H9 (cell line): ENCODE results near the gene UNK. TPM values are rescaled to one million over a fixed set of nuclear protein-coding genes. Genes with fewer than 3 reads are reported as not detected.

Experiments used
- DNase-seq: peaks from one replicate; pipeline ENCODE4 v3.0.0-alpha.2; 2017
- H2AFZ ChIP-seq: one replicate; pipeline ENCODE4 v1.6.1; 2013; ENCODE audit warnings: mild to moderate bottlenecking, low read length, control low read depth, moderate library complexity
- H2AK5ac ChIP-seq: 2 replicates; pipeline ENCODE4 v1.6.1; 2013; ENCODE audit warnings: low read length, control low read depth, mixed read lengths; ENCODE audit not compliant: insufficient read length
- H2BK120ac ChIP-seq: one replicate; pipeline ENCODE4 v1.6.1; 2013; ENCODE audit warnings: low read depth, mild to moderate bottlenecking, low read length, control low read depth, inconsistent platforms; ENCODE audit not compliant: poor library complexity, severe bottlenecking
- H2BK12ac ChIP-seq: 2 replicates; pipeline ENCODE4 v1.6.1; 2013; ENCODE audit warnings: low read length, control low read depth, mixed read lengths, low read depth; ENCODE audit not compliant: insufficient read length
- H2BK15ac ChIP-seq: 2 replicates; pipeline ENCODE4 v1.6.1; 2013; ENCODE audit warnings: low read depth, low read length, control low read depth
- H2BK20ac ChIP-seq: one replicate; pipeline ENCODE4 v1.6.1; 2013; ENCODE audit warnings: low read depth, mild to moderate bottlenecking, low read length, control low read depth, inconsistent platforms; ENCODE audit not compliant: poor library complexity, severe bottlenecking
- H2BK5ac ChIP-seq: 2 replicates; pipeline ENCODE4 v1.6.1; 2013; ENCODE audit warnings: low read length, control low read depth, mixed read lengths; ENCODE audit not compliant: insufficient read length
- H3K14ac ChIP-seq: 2 replicates; pipeline ENCODE4 v1.6.1; 2013; ENCODE audit warnings: low read length, control low read depth; ENCODE audit not compliant: insufficient read depth
- H3K18ac ChIP-seq: 2 replicates; pipeline ENCODE4 v1.6.1; 2013; ENCODE audit warnings: low read depth, mild to moderate bottlenecking, mixed read lengths, low read length, control low read depth; ENCODE audit not compliant: insufficient read length
- H3K23ac ChIP-seq: 2 replicates; pipeline ENCODE4 v1.6.1; 2013; ENCODE audit warnings: low read length, control low read depth, mixed read lengths, low read depth; ENCODE audit not compliant: insufficient read length
- H3K23me2 ChIP-seq: 2 replicates; pipeline ENCODE4 v1.6.1; 2013; ENCODE audit warnings: low read depth, mild to moderate bottlenecking, mixed read lengths, low read length, control low read depth; ENCODE audit not compliant: insufficient read length, poor library complexity, severe bottlenecking
- H3K27ac ChIP-seq: 2 replicates; pipeline ENCODE4 v1.5.1; 2013; ENCODE audit warnings: low read length, control low read depth, mixed read lengths, low read depth; ENCODE audit not compliant: insufficient read length
- H3K27me3 ChIP-seq: 2 replicates; pipeline ENCODE4 v1.6.1; 2013; ENCODE audit warnings: low read length, control low read depth, inconsistent platforms; ENCODE audit not compliant: insufficient read depth
- H3K4ac ChIP-seq: 2 replicates; pipeline ENCODE4 v1.6.1; 2013; ENCODE audit warnings: low read depth, mild to moderate bottlenecking, control low read depth, inconsistent platforms, low read length, moderate library complexity
- H3K4me1 ChIP-seq: 2 replicates; pipeline ENCODE4 v1.6.1; 2013; ENCODE audit warnings: low read length, control low read depth, inconsistent platforms; ENCODE audit not compliant: insufficient read depth
- H3K4me2 ChIP-seq: 2 replicates; pipeline ENCODE4 v1.6.1; 2013; ENCODE audit warnings: low read length, control low read depth, mixed read lengths; ENCODE audit not compliant: insufficient read length, insufficient read depth
- H3K56ac ChIP-seq: 2 replicates; pipeline ENCODE4 v1.6.1; 2013; ENCODE audit warnings: low read depth, mild to moderate bottlenecking, mixed read lengths, low read length, control low read depth; ENCODE audit not compliant: insufficient read length
- H3K79me1 ChIP-seq: 2 replicates; pipeline ENCODE4 v1.6.1; 2013; ENCODE audit warnings: low read depth, mild to moderate bottlenecking, moderate library complexity, low read length, control low read depth, inconsistent platforms; ENCODE audit not compliant: insufficient read depth, poor library complexity, severe bottlenecking
- H3K79me2 ChIP-seq: 2 replicates; pipeline ENCODE4 v1.6.1; 2013; ENCODE audit warnings: low read length, control low read depth, inconsistent platforms; ENCODE audit not compliant: insufficient read depth
- H3K9ac ChIP-seq: 2 replicates; pipeline ENCODE4 v1.6.1; 2013; ENCODE audit warnings: low read length, control low read depth, mixed read lengths; ENCODE audit not compliant: insufficient read length; ENCODE audit errors: extremely low read depth
- H3K9me3 ChIP-seq: one replicate; pipeline ENCODE4 v1.6.1; 2013; ENCODE audit warnings: low read depth, low read length, inconsistent platforms; ENCODE audit not compliant: control insufficient read depth
- H3T11ph ChIP-seq: one replicate; pipeline ENCODE4 v1.6.1; 2013; ENCODE audit warnings: mild to moderate bottlenecking, low read length, control low read depth, inconsistent platforms
- H4K20me1 ChIP-seq: one replicate; pipeline ENCODE4 v1.6.1; 2013; ENCODE audit not compliant: control insufficient read depth, insufficient read length, insufficient read depth
- H4K5ac ChIP-seq: 2 replicates; pipeline ENCODE4 v1.6.1; 2013; ENCODE audit warnings: low read depth, mild to moderate bottlenecking, mixed read lengths, low read length, control low read depth; ENCODE audit not compliant: insufficient read length
- H4K8ac ChIP-seq: replicated peaks from 2 replicates; pipeline ENCODE4 v1.6.1; 2013; ENCODE audit warnings: low read length, control low read depth, mixed read lengths, low read depth; ENCODE audit not compliant: insufficient read length
- H4K91ac ChIP-seq: 2 replicates; pipeline ENCODE4 v1.6.1; 2013; ENCODE audit warnings: low read depth, mild to moderate bottlenecking, moderate library complexity, mixed read lengths, low read length, control low read depth; ENCODE audit not compliant: insufficient read length
- H3K27ac Mint-ChIP-seq, 3 experiments: 2 replicates in 2 of 3; 3 replicates in 1 of 3; pipeline ENCODE4 v1.8.0; 2020 to 2021; ENCODE audit warnings: mixed read lengths in 3 of 3, mild to moderate bottlenecking in 1 of 3, moderate library complexity in 1 of 3
- H3K27me3 Mint-ChIP-seq: 2 replicates; pipeline ENCODE4 v1.8.0; 2021; ENCODE audit warnings: low read depth, mild to moderate bottlenecking, moderate library complexity, mixed read lengths
- H3K36me3 Mint-ChIP-seq, 3 experiments: 2 replicates in 2 of 3; 3 replicates in 1 of 3; pipeline ENCODE4 v1.8.0; 2020 to 2021; ENCODE audit warnings: low read depth in 3 of 3, mixed read lengths in 3 of 3; ENCODE audit not compliant: insufficient read depth in 1 of 3
- H3K4me1 Mint-ChIP-seq, 2 experiments: 2 replicates each; pipeline ENCODE4 v1.8.0; 2020; ENCODE audit warnings: mixed read lengths in 2 of 2
- H3K4me3 Mint-ChIP-seq, 2 experiments: 2 replicates in 1 of 2; 3 replicates in 1 of 2; pipeline ENCODE4 v1.8.0; 2020 to 2021; ENCODE audit warnings: mild to moderate bottlenecking in 2 of 2, mixed read lengths in 2 of 2, moderate library complexity in 1 of 2
- H3K9me3 Mint-ChIP-seq, 2 experiments: 2 replicates in 1 of 2; 3 replicates in 1 of 2; pipeline ENCODE4 v1.8.0; 2020; ENCODE audit warnings: mild to moderate bottlenecking in 2 of 2, mixed read lengths in 2 of 2, moderate library complexity in 1 of 2
- CTCF ChIP-seq: fragments of 200-600 bp; sonication (generic); conservative IDR thresholded peaks from 3 replicates; pipeline ENCODE4 v1.8.0; 2021; ENCODE audit warnings: antibody characterized with exemption, mild to moderate bottlenecking
- WGBS: extraction: QIAGEN DNeasy Blood & Tissue Kit; methylation state at CpG from one replicate; pipeline ENCODE4 v1.1.7; 2013; ENCODE audit warnings: missing lambda C conversion rate, low lambda C conversion rate, mixed read lengths; ENCODE audit not compliant: insufficient read length; ENCODE audit errors: extremely low coverage; 5-methylcytosine and 5-hydroxymethylcytosine counted together
- total RNA-seq: library from RNA; stranded (reverse); gene quantifications from 2 replicates; pipeline ENCODE4 v1.2.1, GENCODE V29; 2021

Gene UNK
- total RNA-seq, 1 experiment from 2014 or later: 36.4 TPM

DNA sequence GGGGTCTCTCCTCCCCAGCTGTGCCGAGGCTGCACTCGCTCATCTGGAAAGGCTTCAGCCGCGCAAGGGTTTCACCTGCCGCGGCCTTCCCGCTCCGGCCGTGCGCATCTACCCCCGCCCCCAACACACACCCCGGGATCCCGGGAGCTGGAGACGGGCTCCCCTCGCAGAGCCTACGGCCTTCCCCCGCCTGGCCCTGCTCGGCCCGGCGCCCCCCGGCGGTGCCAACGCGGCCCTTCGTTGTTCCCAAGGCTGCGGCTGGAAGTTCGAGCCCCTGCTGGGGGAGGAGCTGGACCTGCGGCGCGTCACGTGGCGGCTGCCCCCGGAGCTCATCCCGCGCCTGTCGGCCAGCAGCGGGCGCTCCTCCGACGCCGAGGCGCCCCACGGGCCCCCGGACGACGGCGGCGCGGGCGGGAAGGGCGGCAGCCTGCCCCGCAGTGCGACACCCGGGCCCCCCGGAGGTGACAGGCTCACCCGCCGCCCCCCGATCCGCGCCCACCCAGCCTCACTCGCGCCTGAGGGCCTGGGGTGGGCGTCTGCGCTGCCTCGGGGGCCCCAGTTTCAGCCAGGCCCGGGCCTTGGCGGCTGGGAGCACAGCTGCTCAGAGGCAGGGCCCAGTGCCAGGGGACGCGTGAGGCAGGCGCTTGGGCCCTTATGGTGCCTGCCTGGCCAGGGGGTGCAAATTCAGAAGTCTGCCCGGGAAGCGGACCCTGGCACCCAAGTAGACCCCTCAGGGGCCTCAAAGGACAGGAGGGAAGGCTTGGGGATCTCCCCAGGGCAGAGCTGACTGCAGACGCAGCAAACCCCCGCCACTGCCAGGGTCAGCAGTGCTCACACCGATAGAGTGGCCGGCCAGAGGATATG lies 30.9 kb upstream of the UNK start:
- Histone ChIP-seq H3T11ph (no peak overlapping the region), H3K9ac (no peak overlapping the region), H4K5ac (no peak overlapping the region)

More for the DNA sequence above, 30.9 kb upstream of the UNK start:
- no CpG with 5 or more reads among the region's 76 CpGs for WGBS
- Mint-ChIP-seq H3K36me3 (peaks cover 0 to under 1% (median 0%) of the 10 kb centered on the region in 3 experiments; a peak in 1 of 7 replicates), H3K9me3 (no peaks in the 10 kb centered on the region; a peak in 1 of 5 replicates), H3K4me3 (peak overlapping the region in 1 of 2 experiments; percentile 65; a peak in 3 of 5 replicates), H3K4me1 (peaks cover 10 to 14% of the 10 kb centered on the region in 2 experiments), H3K27ac (no peak overlapping the region), H3K27me3 (peaks cover 12% of the 10 kb centered on the region)
- Histone ChIP-seq H3K23me2 (peaks cover 3% of the 10 kb centered on the region), H2BK20ac (no peak overlapping the region), H2AFZ (no peak overlapping the region), H4K91ac (no peak overlapping the region), H3K18ac (no peak overlapping the region), H3K4me1 (no peaks in the 10 kb centered on the region; the same call in 1 of the 2 replicates), H3K4ac (no peak overlapping the region), H3K27me3 (no peaks in the 10 kb centered on the region), H3K4me2 (no peak overlapping the region), H4K20me1 (no peaks in the 10 kb centered on the region), H2BK12ac (no peak overlapping the region), H2BK5ac (no peak overlapping the region), H3K79me1 (no peaks in the 10 kb centered on the region), H3K27ac (no peak overlapping the region), H3K56ac (no peak overlapping the region), H3K23ac (no peak overlapping the region), H3K14ac (no peak overlapping the region), H2BK15ac (no peak overlapping the region), H3K79me2 (no peaks in the 10 kb centered on the region), H4K8ac (no peak overlapping the region), H2BK120ac (no peak overlapping the region), H3K9me3 (no peaks in the 10 kb centered on the region), H2AK5ac (no peak overlapping the region)
- DNase-seq: peak; percentile 92
- TF ChIP-seq CTCF: peak; percentile 76
